Subcutaneous preadipocyte (primary cell): ENCODE data around the gene RIBC1. TPM values are rescaled to one million over a fixed set of nuclear protein-coding genes. Genes with fewer than 3 reads are reported as not detected.

Experiments
- small RNA-seq: library from RNA; depleted of rRNA; stranded (forward); fragments of <200 nt; gene quantifications from one replicate; pipeline ENCODE3, GENCODE V24; 2012
- total RNA-seq: library from RNA; depleted of rRNA; stranded (reverse); fragments of >200 nt; gene quantifications from 2 replicates; pipeline ENCODE4 v1.2.3, GENCODE V29; 2012

Gene RIBC1
- total RNA-seq: 0.59 and 0.73 TPM in 2 replicates

GRCh38 chrX:53422861-53423306 is at the start of gene RIBC1:
Gene RIBC1 (plus strand): TSS chrX:53422873. CDS start chrX:53426277, 3,404 bp downstream.

GRCh38 chrX:53422086-53422860 is 400 bp upstream of the RIBC1 start, which contains the start of gene SMC1A:
Gene SMC1A (minus strand): TSS chrX:53422654. CDS start chrX:53422600, 54 bp downstream.

GRCh38 chrX:53433651-53434639 is 11.3 kb downstream of the RIBC1 start, which contains the start of gene HSD17B10:
Gene HSD17B10 (minus strand): TSS chrX:53434370. CDS start chrX:53434345, 25 bp downstream.

Small RNAs within 50 kb of the gene (small RNA-seq; reads per million reads assigned to genes)
- gene MIR6857 (not detected), gene VTRNA3-1P (not detected)

Other genes with a start within 250 kb of the RIBC1 start
- 123 and 137 TPM in 2 replicates for gene KDM5C, start 197.7 kb upstream of the RIBC1 start, total RNA-seq
- 5.9 and 9.4 TPM in 2 replicates for gene IQSEC2, start 141.3 kb upstream of the RIBC1 start, total RNA-seq
- 21.3 and 43.8 TPM in 2 replicates for gene SMC1A, start 219 bp upstream of the RIBC1 start, total RNA-seq
- 45.0 and 55.5 TPM in 2 replicates for gene HSD17B10, start 11.5 kb downstream of the RIBC1 start, total RNA-seq